K562 (cell line): ENCODE data around the gene DHDH. TPM values are rescaled to one million over a fixed set of nuclear protein-coding genes. Genes with fewer than 3 reads are reported as not detected.

ENCODE experiments used
- CSDE1 ChIP-seq, 2 experiments: fragments of 450-650 bp; IDR thresholded peaks; 2 replicates each; pipeline ENCODE4 v1.6.1; 2016; ENCODE audit warnings: mild to moderate bottlenecking in 1 of 2
- DMBX1 ChIP-seq: fragments of 250-450 bp; sonication (Bioruptor Pico); IDR thresholded peaks from 2 replicates; pipeline ENCODE4 v1.8.0; 2022; ENCODE audit warnings: inconsistent platforms, mild to moderate bottlenecking, moderate library complexity, borderline replicate concordance
- GABPA ChIP-seq: fragments of 200-800 bp; sonication (Bioruptor generic); conservative IDR thresholded peaks from 2 replicates; pipeline ENCODE4 v1.6.1; 2016; ENCODE audit warnings: low read depth, missing genetic modification characterization, missing compliant biosample characterization
- MBD2 ChIP-seq: sonication (generic); IDR thresholded peaks from 2 replicates; pipeline ENCODE4 v1.6.1; 2016; ENCODE audit warnings: low read depth, borderline replicate concordance
- MTF1 ChIP-seq: fragments of 250-450 bp; sonication (Bioruptor Pico); IDR thresholded peaks from 2 replicates; pipeline ENCODE4 v1.9.0; 2021; ENCODE audit warnings: moderate library complexity, mild to moderate bottlenecking, inconsistent platforms, borderline replicate concordance
- NR2C1 ChIP-seq, 2 experiments: fragments of 450-650 bp; IDR thresholded peaks; 2 replicates each; pipeline ENCODE4 v1.6.1; 2017; ENCODE audit warnings: mild to moderate bottlenecking in 2 of 2, antibody characterized with exemption in 1 of 2, inconsistent platforms in 1 of 2, missing compliant biosample characterization in 1 of 2, missing genetic modification characterization in 1 of 2
- PYGO2 ChIP-seq: fragments of 450-650 bp; IDR thresholded peaks from 2 replicates; pipeline ENCODE4 v1.6.1; 2016; ENCODE audit warnings: mild to moderate bottlenecking, missing genetic modification characterization, moderate library complexity, missing compliant biosample characterization
- RBM15 ChIP-seq: fragments of 200-400 bp; formaldehyde crosslinking; IDR thresholded peaks from 2 replicates; pipeline ENCODE4 v1.6.1; 2018; ENCODE audit warnings: mild to moderate bottlenecking, low read length, moderate library complexity; ENCODE audit not compliant: insufficient read depth
- RFX1 ChIP-seq: fragments of 450-650 bp; IDR thresholded peaks from 2 replicates; pipeline ENCODE4 v1.6.1; 2016; ENCODE audit warnings: mild to moderate bottlenecking, moderate library complexity
- XRCC5 ChIP-seq: fragments of 200-400 bp; formaldehyde crosslinking; IDR thresholded peaks from 2 replicates; pipeline ENCODE4 v1.6.1; 2017; ENCODE audit warnings: low read depth, mild to moderate bottlenecking, low read length
- YY1 ChIP-seq, 3 experiments: IDR thresholded peaks; 2 replicates each; pipeline ENCODE4 v1.6.1; 2011; ENCODE audit warnings: low read length in 2 of 3, mild to moderate bottlenecking in 2 of 3, moderate library complexity in 2 of 3, borderline replicate concordance in 1 of 3, control low read depth in 1 of 3, low read depth in 1 of 3; ENCODE audit not compliant: insufficient read depth in 3 of 3, insufficient replicate concordance in 2 of 3, control insufficient read depth in 1 of 3, insufficient read length in 1 of 3; ENCODE audit errors: extremely low read depth in 1 of 3
- ZC3H4 ChIP-seq: sonication (generic); formaldehyde crosslinking; IDR thresholded peaks from 2 replicates; pipeline ENCODE4 v1.9.0; 2021; ENCODE audit warnings: missing genetic modification reagents, borderline replicate concordance
- ZNF175 ChIP-seq: fragments of 200-800 bp; sonication (Bioruptor generic); IDR thresholded peaks from 2 replicates; pipeline ENCODE4 v1.6.1; 2016; ENCODE audit warnings: low read depth, mild to moderate bottlenecking, missing genetic modification characterization, missing compliant biosample characterization
- ZNF695 ChIP-seq: fragments of 450-650 bp; formaldehyde crosslinking; IDR thresholded peaks from 2 replicates; pipeline ENCODE4 v1.4.0; 2020; ENCODE audit warnings: mild to moderate bottlenecking, moderate library complexity
- ZNF780A ChIP-seq: fragments of 250-450 bp; sonication (Bioruptor Pico); IDR thresholded peaks from 2 replicates; pipeline ENCODE4 v1.5.0; 2021; ENCODE audit warnings: mild to moderate bottlenecking
- polyA plus RNA-seq, 8 experiments: library from polyadenylated mRNA; depleted of rRNA in 4 of 8; stranded (reverse) in 5 of 8; unstranded in 3 of 8; fragments of >200 nt; fragmentation: Nextera tagmentation in 2 of 8; fragmentation: Illumina TruSeq in 1 of 8; extraction: Ambion mirVana in 2 of 8; extraction: Trizol in 1 of 8; gene quantifications; 2 replicates each; pipeline versions ENCODE4 v1.2.1 to v1.2.3, GENCODE V29; 2011 to 2014; ENCODE audit warnings: inconsistent platforms in 1 of 8, missing spikeins in 1 of 8
- total RNA-seq, 7 experiments: library from RNA; depleted of rRNA in 6 of 7; stranded (reverse); fragments of >200 nt in 6 of 7; fragmentation: Illumina TruSeq in 2 of 7; extraction: Trizol in 2 of 7; gene quantifications; 2 replicates each; pipeline versions ENCODE4 v1.2.1 to v1.2.3, GENCODE V29; 2011 to 2021; ENCODE audit warnings: low replicate concordance in 1 of 7
- TF ChIP-seq, protein P1 (sequence below): fragments of 250-450 bp; sonication (Bioruptor Pico); IDR thresholded peaks from 2 replicates; pipeline ENCODE4 v1.9.0; 2021; ENCODE audit warnings: mild to moderate bottlenecking
- TF ChIP-seq, protein P2 (sequence below): fragments of 450-650 bp; formaldehyde crosslinking; IDR thresholded peaks from 2 replicates; pipeline ENCODE4 v1.4.0; 2022; ENCODE audit warnings: missing genetic modification characterization
- TF ChIP-seq, protein P3 (sequence below): fragments of 450-650 bp; IDR thresholded peaks from 2 replicates; pipeline ENCODE4 v1.6.1; 2016; ENCODE audit warnings: low read depth, mild to moderate bottlenecking, moderate library complexity
- TF ChIP-seq, protein P4 (sequence below): sonication (generic); formaldehyde crosslinking; IDR thresholded peaks from 2 replicates; pipeline ENCODE4 v1.8.1; 2023; ENCODE audit warnings: mild to moderate bottlenecking, missing genetic modification reagents
- TF ChIP-seq, protein P5 (sequence below): fragments of 200-800 bp; sonication (Bioruptor generic); IDR thresholded peaks from 2 replicates; pipeline ENCODE4 v1.6.1; 2017; ENCODE audit warnings: missing genetic modification characterization, missing compliant biosample characterization

The DHDH gene
- total and polyA plus RNA-seq, 9 of the 15 experiments (the other 6 are each of a cell fraction or from before 2014, with no cell fraction given) = 0.37 to 1.9 (median 0.87) TPM

DNA sequence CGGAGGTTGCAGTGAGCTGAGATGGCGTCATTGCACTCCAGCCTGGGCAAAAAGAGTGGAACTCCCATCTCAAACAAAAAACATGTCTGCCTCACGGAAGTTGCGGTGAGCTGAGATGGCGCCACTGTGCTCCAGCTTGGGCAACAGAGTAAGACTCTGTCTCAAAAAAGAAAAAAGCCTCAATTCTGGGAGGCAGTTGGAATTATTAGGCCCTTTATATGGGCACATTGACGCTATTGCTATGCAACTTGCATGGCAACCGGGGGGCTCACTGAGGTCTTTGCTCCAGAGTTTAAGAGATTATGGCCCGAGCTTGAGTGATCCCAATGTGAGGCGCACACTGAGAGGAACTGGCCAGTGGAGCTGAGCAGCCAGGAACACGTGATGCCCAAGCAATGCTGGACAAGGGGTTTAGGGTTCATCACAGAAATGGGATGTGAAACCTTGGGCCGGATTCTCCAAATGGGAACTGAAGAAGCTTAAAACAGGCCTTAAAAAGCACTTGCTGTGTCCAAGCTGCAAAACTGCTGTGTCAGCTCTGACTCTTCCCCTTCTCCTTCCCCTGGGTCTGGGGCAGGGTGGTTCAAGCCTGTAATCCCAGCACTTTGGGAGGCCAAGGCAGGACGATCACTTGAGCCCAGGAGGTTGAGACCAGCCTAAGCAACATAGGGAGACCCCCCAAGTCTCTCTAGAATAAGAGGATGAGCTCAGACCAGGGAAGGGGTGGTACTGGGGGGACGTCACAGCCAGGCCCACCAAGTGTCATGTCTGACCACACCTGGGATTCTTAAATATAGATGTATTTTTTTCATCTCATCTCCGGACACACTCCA lies 34.1 kb downstream of the DHDH start (continued):
- peak in 2 of 3 experiments; percentile 45 to 84 for TF ChIP-seq YY1 (IDR thresholded peaks at IDR 0.05; ENCODE audit: borderline replicate concordance in 1 of 3, control insufficient read depth in 1 of 3, extremely low read depth in 1 of 3, insufficient read depth in 3 of 3, insufficient read length in 1 of 3, insufficient replicate concordance in 2 of 3, low read depth in 1 of 3, low read length in 2 of 3)
- TF ChIP-seq, protein P1, sequence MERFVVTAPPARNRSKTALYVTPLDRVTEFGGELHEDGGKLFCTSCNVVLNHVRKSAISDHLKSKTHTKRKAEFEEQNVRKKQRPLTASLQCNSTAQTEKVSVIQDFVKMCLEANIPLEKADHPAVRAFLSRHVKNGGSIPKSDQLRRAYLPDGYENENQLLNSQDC (CRISPR knock-in tag) = no peak
- TF ChIP-seq, protein P2, sequence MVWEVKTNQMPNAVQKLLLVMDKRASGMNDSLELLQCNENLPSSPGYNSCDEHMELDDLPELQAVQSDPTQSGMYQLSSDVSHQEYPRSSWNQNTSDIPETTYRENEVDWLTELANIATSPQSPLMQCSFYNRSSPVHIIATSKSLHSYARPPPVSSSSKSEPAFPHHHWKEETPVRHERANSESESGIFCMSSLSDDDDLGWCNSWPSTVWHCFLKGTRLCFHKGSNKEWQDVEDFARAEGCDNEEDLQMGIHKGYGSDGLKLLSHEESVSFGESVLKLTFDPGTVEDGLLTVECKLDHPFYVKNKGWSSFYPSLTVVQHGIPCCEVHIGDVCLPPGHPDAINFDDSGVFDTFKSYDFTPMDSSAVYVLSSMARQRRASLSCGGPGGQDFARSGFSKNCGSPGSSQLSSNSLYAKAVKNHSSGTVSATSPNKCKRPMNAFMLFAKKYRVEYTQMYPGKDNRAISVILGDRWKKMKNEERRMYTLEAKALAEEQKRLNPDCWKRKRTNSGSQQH (CRISPR knock-in tag) = peak; percentile 75
- no peak for TF ChIP-seq XRCC5
- TF ChIP-seq PYGO2 (tag) = no peak
- TF ChIP-seq, protein P3, sequence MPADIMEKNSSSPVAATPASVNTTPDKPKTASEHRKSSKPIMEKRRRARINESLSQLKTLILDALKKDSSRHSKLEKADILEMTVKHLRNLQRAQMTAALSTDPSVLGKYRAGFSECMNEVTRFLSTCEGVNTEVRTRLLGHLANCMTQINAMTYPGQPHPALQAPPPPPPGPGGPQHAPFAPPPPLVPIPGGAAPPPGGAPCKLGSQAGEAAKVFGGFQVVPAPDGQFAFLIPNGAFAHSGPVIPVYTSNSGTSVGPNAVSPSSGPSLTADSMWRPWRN = 0 out of 2 replicates have a peak, but pooled peaks have one; percentile 20
- TF ChIP-seq, protein P4, sequence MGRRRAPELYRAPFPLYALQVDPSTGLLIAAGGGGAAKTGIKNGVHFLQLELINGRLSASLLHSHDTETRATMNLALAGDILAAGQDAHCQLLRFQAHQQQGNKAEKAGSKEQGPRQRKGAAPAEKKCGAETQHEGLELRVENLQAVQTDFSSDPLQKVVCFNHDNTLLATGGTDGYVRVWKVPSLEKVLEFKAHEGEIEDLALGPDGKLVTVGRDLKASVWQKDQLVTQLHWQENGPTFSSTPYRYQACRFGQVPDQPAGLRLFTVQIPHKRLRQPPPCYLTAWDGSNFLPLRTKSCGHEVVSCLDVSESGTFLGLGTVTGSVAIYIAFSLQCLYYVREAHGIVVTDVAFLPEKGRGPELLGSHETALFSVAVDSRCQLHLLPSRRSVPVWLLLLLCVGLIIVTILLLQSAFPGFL (CRISPR knock-in tag) = no peak
- TF ChIP-seq DMBX1 (CRISPR knock-in tag) = no peak
- TF ChIP-seq CSDE1 (IDR thresholded peaks at IDR 0.05) = no peak
- TF ChIP-seq RBM15 = no peak
- no peak for TF ChIP-seq ZNF175 (CRISPR knock-in tag)
- peak; percentile 48; the same call in 1 of the 2 replicates for TF ChIP-seq RFX1
- TF ChIP-seq ZC3H4 (CRISPR knock-in tag) = peak; percentile 31; the same call in 1 of the 2 replicates
- no peak for TF ChIP-seq MTF1
- peak; percentile 73 for TF ChIP-seq MBD2
- peak; percentile 70; the same call in 1 of the 2 replicates for TF ChIP-seq ZNF780A (CRISPR knock-in tag)
- TF ChIP-seq, protein P5, sequence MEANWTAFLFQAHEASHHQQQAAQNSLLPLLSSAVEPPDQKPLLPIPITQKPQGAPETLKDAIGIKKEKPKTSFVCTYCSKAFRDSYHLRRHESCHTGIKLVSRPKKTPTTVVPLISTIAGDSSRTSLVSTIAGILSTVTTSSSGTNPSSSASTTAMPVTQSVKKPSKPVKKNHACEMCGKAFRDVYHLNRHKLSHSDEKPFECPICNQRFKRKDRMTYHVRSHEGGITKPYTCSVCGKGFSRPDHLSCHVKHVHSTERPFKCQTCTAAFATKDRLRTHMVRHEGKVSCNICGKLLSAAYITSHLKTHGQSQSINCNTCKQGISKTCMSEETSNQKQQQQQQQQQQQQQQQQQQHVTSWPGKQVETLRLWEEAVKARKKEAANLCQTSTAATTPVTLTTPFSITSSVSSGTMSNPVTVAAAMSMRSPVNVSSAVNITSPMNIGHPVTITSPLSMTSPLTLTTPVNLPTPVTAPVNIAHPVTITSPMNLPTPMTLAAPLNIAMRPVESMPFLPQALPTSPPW = no peak
- peak; percentile 50; the same call in 1 of the 2 replicates for TF ChIP-seq ZNF695 (CRISPR knock-in tag)
- no peak; the same call in 1 of the 2 replicates for TF ChIP-seq NR2C1 (IDR thresholded peaks at IDR 0.05)
- no peak for TF ChIP-seq NR2C1 (tag; IDR thresholded peaks at IDR 0.05)
- TF ChIP-seq GABPA (tag) = peak; percentile 54
